AG09319 (cell line): ENCODE data around the gene ATF3.

Experiments used
- DNase-seq: peaks from one replicate; pipeline ENCODE4 v3.0.0-alpha.2; 2010; ENCODE audit warnings: low read depth; ENCODE audit errors: extremely low read depth
- TF ChIP-seq, protein P1 (sequence below): IDR thresholded peaks from 2 replicates; pipeline ENCODE4 v1.5.1; 2011; ENCODE audit warnings: low read depth, mild to moderate bottlenecking, inconsistent platforms, low read length, moderate library complexity

Gene ATF3

DNA sequence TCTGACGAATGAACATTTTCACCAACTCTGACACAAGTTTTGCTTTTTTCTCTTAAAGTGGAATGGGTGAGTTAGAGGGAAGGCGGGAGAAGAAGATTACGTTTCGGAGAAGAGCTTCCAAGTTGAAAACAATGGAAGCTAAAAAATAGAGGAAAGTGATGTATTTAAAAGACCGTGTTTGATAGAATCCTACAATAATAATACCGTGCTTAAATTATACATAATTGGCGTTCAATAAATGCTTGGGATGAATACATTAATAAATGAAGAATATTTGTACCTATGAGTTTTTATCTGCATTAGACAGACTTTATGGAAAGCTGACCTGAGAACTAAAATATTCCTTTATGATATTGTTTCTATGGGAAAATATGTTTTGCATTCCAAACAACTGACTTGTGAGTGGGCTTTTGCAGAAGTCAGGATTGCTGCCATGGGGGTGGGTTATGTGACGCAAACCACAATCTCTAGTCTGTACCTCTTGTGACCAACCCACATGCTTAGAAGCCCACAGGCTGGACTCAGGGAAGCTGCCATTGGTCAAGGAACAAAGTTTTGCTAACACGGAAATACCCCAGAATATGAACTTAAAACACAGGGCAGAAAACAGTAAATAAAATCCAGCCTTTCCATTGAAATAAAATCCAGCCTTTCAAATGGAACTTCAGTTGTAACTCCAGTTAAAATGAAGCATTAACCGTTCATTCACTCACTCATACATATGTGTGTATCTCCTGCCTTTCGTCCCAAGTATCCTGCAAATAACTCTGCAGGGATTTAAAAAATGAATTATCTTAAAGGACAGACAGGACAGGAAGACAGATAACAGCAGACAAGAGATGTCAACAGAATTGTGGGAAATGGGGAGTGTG lies 21.3 kb upstream of the ATF3 start:
- no peak for DNase-seq
- TF ChIP-seq, protein P1, sequence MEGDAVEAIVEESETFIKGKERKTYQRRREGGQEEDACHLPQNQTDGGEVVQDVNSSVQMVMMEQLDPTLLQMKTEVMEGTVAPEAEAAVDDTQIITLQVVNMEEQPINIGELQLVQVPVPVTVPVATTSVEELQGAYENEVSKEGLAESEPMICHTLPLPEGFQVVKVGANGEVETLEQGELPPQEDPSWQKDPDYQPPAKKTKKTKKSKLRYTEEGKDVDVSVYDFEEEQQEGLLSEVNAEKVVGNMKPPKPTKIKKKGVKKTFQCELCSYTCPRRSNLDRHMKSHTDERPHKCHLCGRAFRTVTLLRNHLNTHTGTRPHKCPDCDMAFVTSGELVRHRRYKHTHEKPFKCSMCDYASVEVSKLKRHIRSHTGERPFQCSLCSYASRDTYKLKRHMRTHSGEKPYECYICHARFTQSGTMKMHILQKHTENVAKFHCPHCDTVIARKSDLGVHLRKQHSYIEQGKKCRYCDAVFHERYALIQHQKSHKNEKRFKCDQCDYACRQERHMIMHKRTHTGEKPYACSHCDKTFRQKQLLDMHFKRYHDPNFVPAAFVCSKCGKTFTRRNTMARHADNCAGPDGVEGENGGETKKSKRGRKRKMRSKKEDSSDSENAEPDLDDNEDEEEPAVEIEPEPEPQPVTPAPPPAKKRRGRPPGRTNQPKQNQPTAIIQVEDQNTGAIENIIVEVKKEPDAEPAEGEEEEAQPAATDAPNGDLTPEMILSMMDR = no peak

- DNase-seq = no peak
- TF ChIP-seq, protein P1 = no peak
Observed at GRCh38 chr1:212587888-212588510, 20.6 kb upstream of the ATF3 start.

GRCh38 chr1:212589446-212589845 lies 19.1 kb upstream of the ATF3 start:
- no peak for DNase-seq
- TF ChIP-seq, protein P1 = no peak

- no peak for DNase-seq
- TF ChIP-seq, protein P1 = no peak
Observed at GRCh38 chr1:212591922-212592321, 16.6 kb upstream of the ATF3 start.

DNA sequence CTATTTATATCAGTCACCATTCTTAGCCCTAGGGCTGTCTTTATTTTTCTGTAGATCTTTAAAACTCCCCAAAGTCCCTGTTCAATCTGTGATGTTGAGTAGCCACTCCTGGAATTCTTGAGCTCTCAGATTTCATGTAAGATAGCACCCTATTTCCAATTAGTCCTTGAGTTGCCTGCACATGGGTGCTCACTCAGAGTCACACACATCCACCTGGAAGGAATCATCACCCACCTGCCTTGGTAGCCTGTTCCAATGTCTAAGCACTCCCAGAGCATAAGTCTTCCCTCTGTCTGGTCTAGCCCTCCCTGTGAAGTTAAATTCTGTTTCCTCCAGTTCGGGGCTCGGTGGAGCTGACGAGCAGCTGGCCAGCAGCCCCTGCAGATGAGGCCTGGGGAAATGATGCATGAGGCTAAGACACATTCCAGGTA lies 14.7 kb upstream of the ATF3 start:
- DNase-seq = no peak
- TF ChIP-seq, protein P1 = no peak

- TF ChIP-seq, protein P1 = no peak
- no peak for DNase-seq
Observed at GRCh38 chr1:212594640-212595039, 13.9 kb upstream of the ATF3 start.

DNA sequence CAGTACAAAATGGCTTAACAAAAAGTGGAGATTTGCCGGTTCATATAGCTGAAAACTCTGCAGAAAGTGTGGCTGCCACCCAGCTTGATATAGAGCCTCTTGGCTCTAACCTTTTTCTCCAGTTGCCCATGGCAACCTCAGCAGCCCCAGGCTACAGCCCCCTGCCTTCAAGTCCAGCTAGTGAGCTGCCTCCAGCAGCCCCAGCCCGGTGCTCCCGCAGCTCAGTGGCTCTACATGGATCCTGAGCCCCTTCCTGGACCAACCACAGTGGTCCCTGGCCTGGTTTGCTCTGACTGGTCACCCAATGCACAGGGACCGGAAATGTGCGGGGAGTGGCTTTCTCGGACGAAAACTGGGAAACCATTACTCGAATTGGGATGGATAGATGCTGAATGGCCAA lies 13.3 kb upstream of the ATF3 start:
- DNase-seq = no peak
- TF ChIP-seq, protein P1 = no peak
